GM21528 (cell line): ENCODE data around the gene PLEKHA1.

ENCODE experiments used
- ATAC-seq: cut with Tn5 transposase; IDR thresholded peaks from one replicate; pipeline ENCODE4 v1.9.1; 2021; ENCODE audit warnings: mild to moderate bottlenecking, moderate library complexity; ENCODE audit not compliant: unreplicated experiment, low FRiP score

PLEKHA1 gene

DNA sequence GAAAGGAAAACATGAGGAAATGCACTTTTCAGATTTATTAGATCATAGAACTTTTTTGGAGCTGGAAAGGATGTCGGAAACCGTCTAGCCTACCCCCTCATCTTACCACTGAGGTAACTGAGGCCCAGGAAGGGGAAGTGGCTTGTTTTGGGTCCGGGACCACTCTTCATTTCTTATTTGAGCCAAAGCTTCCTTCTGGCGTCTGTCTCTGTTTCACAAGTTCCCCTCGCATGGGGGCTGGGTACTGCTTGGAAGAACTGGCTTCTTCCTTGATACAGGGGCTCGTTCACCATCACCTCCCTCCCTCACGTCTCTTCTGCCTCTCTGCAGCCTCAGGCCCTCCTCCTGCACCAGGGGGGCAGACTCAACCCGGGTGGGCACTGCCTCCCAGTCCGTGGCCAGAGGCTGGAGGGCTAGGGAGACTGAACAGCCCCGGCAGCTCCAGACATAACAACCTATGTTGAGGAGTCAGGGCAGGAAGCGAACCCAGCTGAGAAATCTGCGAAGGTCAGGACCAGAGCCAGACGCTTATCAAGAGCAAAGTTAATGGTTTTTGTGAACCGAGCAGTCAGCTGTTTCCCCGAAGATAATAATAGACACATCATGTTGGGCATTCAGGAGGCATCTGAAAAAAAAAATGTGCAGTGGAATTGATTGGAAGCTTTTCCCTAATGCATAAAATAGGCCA is 99.8 kb downstream of the PLEKHA1 start:
- no peak for ATAC-seq

- ATAC-seq: no peak
Measured at GRCh38 chr10:122475100-122475499, 100.6 kb downstream of the PLEKHA1 start.

- ATAC-seq: no peak
Measured at GRCh38 chr10:122475591-122476332, 101.3 kb downstream of the PLEKHA1 start.

DNA sequence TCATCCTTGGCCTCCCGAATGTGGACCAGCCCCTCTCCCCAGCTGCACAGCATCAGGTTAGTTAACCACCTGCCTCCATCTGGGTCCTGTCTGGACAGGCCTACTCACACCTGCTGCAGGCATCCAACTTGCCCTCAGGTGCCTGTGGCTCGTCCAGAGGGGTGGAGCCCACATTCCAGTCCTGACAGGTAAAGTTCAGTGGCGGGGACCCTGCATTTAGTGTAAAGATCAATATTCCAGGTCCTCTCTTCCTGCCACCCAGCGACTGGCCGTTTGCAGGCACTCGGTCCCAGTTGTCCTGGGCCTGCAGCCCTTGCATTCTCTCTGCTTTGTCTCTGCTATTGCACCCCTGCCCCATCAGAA is 101.8 kb downstream of the PLEKHA1 start:
- no peak for ATAC-seq

GRCh38 chr10:122477436-122477835 is 102.9 kb downstream of the PLEKHA1 start:
- no peak for ATAC-seq

DNA sequence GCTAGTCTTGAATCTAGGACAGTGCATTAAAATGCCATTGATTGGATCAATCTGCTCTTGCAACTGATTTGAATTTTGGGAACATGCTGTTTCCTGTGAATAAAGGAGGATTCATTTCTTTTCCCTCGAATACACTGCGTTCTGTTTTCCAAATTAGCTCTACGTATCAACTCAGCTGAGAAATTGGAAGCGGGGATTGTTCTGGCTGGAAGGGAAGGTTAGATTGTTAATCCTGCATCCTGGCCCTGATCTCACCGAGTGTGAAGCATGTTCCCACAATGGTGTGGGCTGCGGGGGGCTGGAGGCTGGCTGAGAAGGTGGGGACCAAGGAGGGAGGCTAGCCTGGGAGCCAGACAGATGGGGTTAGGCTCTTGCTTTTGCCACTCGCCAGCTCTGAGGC is 104.5 kb downstream of the PLEKHA1 start:
- no peak for ATAC-seq

GRCh38 chr10:122480146-122480833 is 105.8 kb downstream of the PLEKHA1 start:
- ATAC-seq: no peak

DNA sequence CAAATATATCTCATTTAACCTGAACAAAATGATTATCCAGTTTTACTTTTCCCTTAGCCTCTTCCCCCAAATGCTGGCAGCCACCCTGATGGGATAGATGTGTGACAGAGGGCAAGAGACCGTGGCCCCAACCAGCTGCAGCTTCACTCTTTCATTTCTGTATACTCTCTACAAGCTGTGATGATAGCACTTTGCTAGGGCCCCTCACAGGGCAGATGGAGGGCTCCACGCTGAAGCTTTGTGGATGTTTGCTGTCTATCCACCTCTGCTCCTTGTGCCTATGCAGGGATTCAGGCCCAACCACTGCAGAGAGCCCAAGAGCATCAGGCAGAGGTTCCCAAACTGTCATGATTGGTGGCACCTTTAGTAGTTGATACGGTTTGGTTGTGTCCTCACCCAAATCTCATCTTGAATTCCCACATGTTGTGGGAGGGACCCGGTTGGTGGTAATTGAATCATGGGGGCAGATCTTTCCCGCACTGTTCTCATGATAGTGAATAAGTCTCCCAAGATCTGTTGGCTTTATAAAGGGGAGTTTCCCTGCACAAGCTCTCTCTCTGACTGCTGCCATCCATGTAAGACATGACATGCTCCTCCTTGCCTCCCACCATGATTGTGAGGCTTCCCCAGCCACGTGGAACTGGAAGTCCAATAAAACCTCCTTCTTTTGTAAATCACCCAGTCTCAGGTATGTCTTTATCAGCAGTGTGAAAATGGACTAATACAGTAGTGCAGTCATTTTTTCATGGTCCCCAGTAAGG is 107.0 kb downstream of the PLEKHA1 start:
- no peak for ATAC-seq
